Ovary (tissue), 9 donors: ENCODE data around the gene TMEM240. TPM values are rescaled to one million over a fixed set of nuclear protein-coding genes. Genes with fewer than 3 reads are reported as not detected.

Experiments
- DNase-seq, 5 donors: peaks; one replicate each; pipeline ENCODE4 v3.0.0-alpha.2; 2019 to 2020
- H3K27ac ChIP-seq, 2 donors: fragments of 200-600 bp; one replicate each; pipeline versions ENCODE4 v1.5.1 to v1.8.0; 2019 to 2022
- H3K27me3 ChIP-seq: fragments of 200-600 bp; one replicate; pipeline ENCODE4 v1.8.0; 2022
- H3K36me3 ChIP-seq: fragments of 200-600 bp; sonication (generic); one replicate; pipeline ENCODE4 v1.5.1; 2019
- H3K4me1 ChIP-seq: one replicate; pipeline ENCODE4 v1.8.1; 2013; ENCODE audit warnings: mild to moderate bottlenecking, moderate library complexity; ENCODE audit not compliant: insufficient read depth
- H3K4me3 ChIP-seq: fragments of 200-600 bp; sonication (generic); one replicate; pipeline ENCODE4 v1.5.1; 2017
- H3K9me3 ChIP-seq, 2 donors: fragments of 200-600 bp in 1 of 2; sonication (generic) in 1 of 2; one replicate each; pipeline versions ENCODE4 v1.5.1 to v1.8.1; 2013 to 2019; ENCODE audit warnings: mild to moderate bottlenecking in 1 of 2, moderate library complexity in 1 of 2
- CTCF ChIP-seq, 3 donors: fragments of 450-650 bp in 2 of 3; fragments of 200-600 bp in 1 of 3; IDR thresholded peaks; one replicate each; pipeline versions ENCODE4 v1.5.1 to v1.8.0; 2016 to 2022; ENCODE audit warnings: antibody characterized with exemption in 3 of 3, mild to moderate bottlenecking in 1 of 3
- EP300 ChIP-seq: sonication (generic); formaldehyde crosslinking; IDR thresholded peaks from one replicate; pipeline ENCODE4 v1.6.1; 2017; ENCODE audit warnings: antibody characterized with exemption
- POLR2A ChIP-seq: fragments of 450-650 bp; IDR thresholded peaks from one replicate; pipeline ENCODE4 v1.6.1; 2017; ENCODE audit warnings: antibody characterized with exemption, mild to moderate bottlenecking, moderate library complexity
- WGBS, 3 donors: extraction: QIAGEN DNeasy Blood & Tissue Kit in 1 of 3; methylation state at CpG; one replicate each; pipeline versions ENCODE4 v1.1.5 to v1.1.7; 2013 to 2017; 5-methylcytosine and 5-hydroxymethylcytosine counted together
- intact Hi-C, 4 donors: fragments of 100-400 bp; cut with DNase I; formaldehyde crosslinking; loops; one replicate each; pipeline versions ENCODE4 v1.11.0 to v1.15.1; 2022 to 2023
- polyA plus RNA-seq, 2 donors: library from polyadenylated mRNA; stranded (reverse); fragments of 200-250 nt in 1 of 2; fragments of 350-450 nt in 1 of 2; fragmentation: Illumina TruSeq in 1 of 2; extraction: RNeasy Lipid Tissue Mini Kit (QIAGEN cat#74804) in 1 of 2; gene quantifications; one replicate each; pipeline ENCODE4 v1.2.3, GENCODE V29; 2013 to 2014
- total RNA-seq, 7 donors: library from RNA; depleted of rRNA in 2 of 7; stranded (reverse); fragments of >200 nt in 2 of 7; fragmentation: NEBNext Ultra II Directional in 3 of 7; extraction: Animal tissue kit (Norgen Biotek cat#: 25700) in 3 of 7; gene quantifications; one replicate each; pipeline versions ENCODE4 v1.1.0 to v1.2.4, GENCODE V29; 2016 to 2023
- donor health status: DM: no; HTN: no; CAD: no; lungs with moderate emphysema.
- donor health status: DM: no; HTN: no; CAD: no.
- donor health status: Bipolar disorder and iron deficiency.
- donor health status: DM: yes; HTN: yes; CAD: no.
- donor health status: DM: no; HTN: no; CAD: no.
- donor health status: DM: yes; HTN: yes; CAD: no.

The TMEM240 gene
- total and polyA plus RNA-seq, 9 donors = 6.2 to 30.3 (median 11.4) TPM; not detected in 1

GRCh38 chr1:1491601-1492000 is 48.8 kb downstream of the TMEM240 start:
- Histone ChIP-seq H3K27me3 (no peaks in the 10 kb centered on the region), H3K9me3 (peaks cover 0 to 3% of the 10 kb centered on the region in 2 donors), H3K4me3 (no peak overlapping the region), H3K36me3 (no peaks in the 10 kb centered on the region), H3K27ac (no peak overlapping the region), H3K4me1 (no peaks in the 10 kb centered on the region)
- intact Hi-C loops = no loop called here
- DNase-seq = no peak
- no peak for TF ChIP-seq POLR2A
- no peak for TF ChIP-seq EP300
- no peak for TF ChIP-seq CTCF (IDR thresholded peaks at IDR 0.05)
- 96 to 99% (median 98%) methylated on average over 10 of the region's 10 CpGs for WGBS, 3 donors

- H3K9me3 ChIP-seq = peaks cover 0 to 3% of the 10 kb centered on the region in 2 donors
- no peak overlapping the region for H3K4me3 ChIP-seq
- H3K4me1 ChIP-seq = no peaks in the 10 kb centered on the region
- no peaks in the 10 kb centered on the region for H3K36me3 ChIP-seq
- TF ChIP-seq EP300 = no peak
- TF ChIP-seq POLR2A = no peak
- no peak for TF ChIP-seq CTCF (IDR thresholded peaks at IDR 0.05)
- DNase-seq = no peak
- H3K27me3 ChIP-seq = no peaks in the 10 kb centered on the region
- no peak overlapping the region for H3K27ac ChIP-seq
- WGBS, 3 donors = 94 to 96% (median 96%) methylated on average over 16 to 21 of the region's 25 CpGs
- intact Hi-C loops = no loop called here
Observed at GRCh38 chr1:1490633-1491230, 49.7 kb downstream of the TMEM240 start.

GRCh38 chr1:1489861-1490260 is 50.6 kb downstream of the TMEM240 start:
- DNase-seq = no peak
- Histone ChIP-seq H3K4me1 (no peaks in the 10 kb centered on the region), H3K27ac (no peak overlapping the region), H3K4me3 (no peak overlapping the region), H3K36me3 (no peaks in the 10 kb centered on the region), H3K9me3 (peaks cover 0 to 3% of the 10 kb centered on the region in 2 donors), H3K27me3 (no peaks in the 10 kb centered on the region)
- WGBS, 3 donors = 91 to 95% (median 95%) methylated on average over 19 of the region's 19 CpGs
- TF ChIP-seq CTCF (IDR thresholded peaks at IDR 0.05) (no peak), POLR2A (no peak), EP300 (no peak)
- intact Hi-C loops = no loop called here

- no peaks in the 10 kb centered on the region for H3K27me3 ChIP-seq
- intact Hi-C loops = no loop called here
- H3K36me3 ChIP-seq = no peaks in the 10 kb centered on the region
- peaks cover 0 to 3% of the 10 kb centered on the region in 2 donors for H3K9me3 ChIP-seq
- no peak for DNase-seq
- TF ChIP-seq CTCF (IDR thresholded peaks at IDR 0.05) = no peak
- no peak for TF ChIP-seq EP300
- TF ChIP-seq POLR2A = no peak
- no peak overlapping the region for H3K4me3 ChIP-seq
- WGBS, 3 donors = 92 to 95% (median 94%) methylated on average over 11 to 16 of the region's 16 CpGs
- no peak overlapping the region for H3K27ac ChIP-seq
- H3K4me1 ChIP-seq = no peaks in the 10 kb centered on the region
Observed at GRCh38 chr1:1489231-1489630, 51.2 kb downstream of the TMEM240 start.
